Thyroid gland (tissue), 4 donors: ENCODE results near the gene VWF. TPM values are rescaled to one million over a fixed set of nuclear protein-coding genes. Genes with fewer than 3 reads are reported as not detected.

ENCODE experiments used
- DNase-seq, 2 donors: peaks; one replicate each; pipeline ENCODE4 v3.0.0-alpha.2; 2019
- H3K27ac ChIP-seq, 3 donors: fragments of 200-600 bp; sonication (generic); 1 replicate in 2 of 3; 2 replicates in 1 of 3; pipeline ENCODE4 v1.5.1; 2016 to 2019; ENCODE audit warnings: mild to moderate bottlenecking in 1 of 3, moderate library complexity in 1 of 3
- H3K27me3 ChIP-seq: fragments of 200-600 bp; sonication (generic); one replicate; pipeline ENCODE4 v1.5.1; 2019
- H3K36me3 ChIP-seq, 2 donors: fragments of 200-600 bp; sonication (generic); one replicate each; pipeline ENCODE4 v1.5.1; 2016 to 2019
- H3K4me1 ChIP-seq, 2 donors: fragments of 200-600 bp; sonication (generic); one replicate each; pipeline ENCODE4 v1.5.1; 2017 to 2019
- H3K4me3 ChIP-seq, 3 donors: fragments of 200-600 bp; sonication (generic); replicated peaks in 1 of 3; 1 replicate in 2 of 3; 2 replicates in 1 of 3; pipeline ENCODE4 v1.5.1; 2016; ENCODE audit warnings: mild to moderate bottlenecking in 1 of 3
- H3K9me3 ChIP-seq: fragments of 200-600 bp; sonication (generic); one replicate; pipeline ENCODE4 v1.5.1; 2017
- CTCF ChIP-seq, 6 experiments: fragments of 200-600 bp in 3 of 6; fragments of 450-650 bp in 3 of 6; sonication (generic) in 3 of 6; IDR thresholded peaks; one replicate each; pipeline ENCODE4 v1.5.1; 2016 to 2019; ENCODE audit warnings: antibody characterized with exemption in 6 of 6, mild to moderate bottlenecking in 2 of 6, inconsistent platforms in 1 of 6, moderate library complexity in 1 of 6
- POLR2A ChIP-seq, 2 donors: fragments of 450-650 bp; IDR thresholded peaks; one replicate each; pipeline ENCODE4 v1.6.1; 2017; ENCODE audit warnings: antibody characterized with exemption in 2 of 2, mild to moderate bottlenecking in 2 of 2, moderate library complexity in 1 of 2
- WGBS, 2 donors: methylation state at CpG; one replicate each; pipeline ENCODE4 v1.1.5; 2017; 5-methylcytosine and 5-hydroxymethylcytosine counted together
- intact Hi-C: fragments of 100-400 bp; cut with DNase I; formaldehyde crosslinking; loops from one replicate; pipeline ENCODE4 v1.15.1; 2023
- total RNA-seq, 4 donors: library from RNA; depleted of rRNA; stranded (reverse); fragments of >200 nt; gene quantifications; one replicate each; pipeline ENCODE4 v1.2.3, GENCODE V29; 2016

The VWF gene
- total RNA-seq, 4 donors from 2014 or later: 54.3 to 169 (median 98.5) TPM

GRCh38 chr12:5989621-5990020 lies 134.8 kb downstream of the VWF start:
- intact Hi-C loops: loop anchor here (5.0 kb wide), 1 partner anchor 48 kb away; no protein-coding TSS in a partner anchor
- Histone ChIP-seq H3K27me3 (no peaks in the 10 kb centered on the region), H3K27ac (no peak overlapping the region), H3K4me3 (no peak overlapping the region), H3K36me3 (no peaks in the 10 kb centered on the region), H3K9me3 (no peaks in the 10 kb centered on the region), H3K4me1 (no peaks in the 10 kb centered on the region)
- WGBS, 2 donors: 77 to 82% methylated on average over 3 of the region's 3 CpGs
- DNase-seq: no peak
- TF ChIP-seq POLR2A (IDR thresholded peaks at IDR 0.05): no peak
- no peak for TF ChIP-seq CTCF (IDR thresholded peaks at IDR 0.05)

DNA sequence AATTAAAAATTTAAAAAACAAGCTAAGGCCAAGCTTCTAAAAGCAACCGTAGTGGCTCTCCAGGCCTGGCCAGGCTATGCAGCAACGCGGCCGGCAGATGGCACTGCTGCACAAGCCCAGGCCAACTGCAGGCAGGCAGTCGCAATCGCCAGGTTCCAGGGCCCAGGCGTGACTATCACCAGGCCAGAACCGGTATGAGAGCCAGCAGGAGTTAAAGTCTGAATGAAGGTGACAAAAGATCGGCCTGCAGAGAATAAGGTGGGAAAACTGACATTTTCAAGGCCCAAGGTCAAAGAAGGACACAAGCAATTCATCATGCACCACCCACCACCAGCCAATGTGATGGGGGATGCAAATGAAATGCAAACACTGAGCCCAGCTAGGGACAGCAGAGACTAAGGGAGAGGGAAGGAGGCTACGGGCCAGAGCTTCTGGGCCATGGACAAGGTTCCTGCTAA lies 135.8 kb downstream of the VWF start:
- TF ChIP-seq CTCF (IDR thresholded peaks at IDR 0.05): peak; percentile 82 to 98 (median 92)
- TF ChIP-seq POLR2A (IDR thresholded peaks at IDR 0.05): no peak
- Histone ChIP-seq H3K4me1 (no peaks in the 10 kb centered on the region), H3K9me3 (no peaks in the 10 kb centered on the region), H3K36me3 (no peaks in the 10 kb centered on the region), H3K27me3 (no peaks in the 10 kb centered on the region), H3K4me3 (no peak overlapping the region), H3K27ac (no peak overlapping the region)
- 6% methylated on average over 10 of the region's 10 CpGs for WGBS, 2 donors
- peak; percentile 79 to 83 for DNase-seq
- intact Hi-C loops: loop anchor here (5.0 kb wide), 1 partner anchor 49 kb away; no protein-coding TSS in a partner anchor

- no peak for DNase-seq
- no peak overlapping the region for H3K4me3 ChIP-seq
- no peaks in the 10 kb centered on the region for H3K36me3 ChIP-seq
- no peaks in the 10 kb centered on the region for H3K27me3 ChIP-seq
- 66 to 70% methylated on average over 10 of the region's 10 CpGs for WGBS, 2 donors
- no peak for TF ChIP-seq POLR2A (IDR thresholded peaks at IDR 0.05)
- TF ChIP-seq CTCF (IDR thresholded peaks at IDR 0.05): no peak
- H3K9me3 ChIP-seq: no peaks in the 10 kb centered on the region
- H3K4me1 ChIP-seq: no peaks in the 10 kb centered on the region
- no peak overlapping the region for H3K27ac ChIP-seq
- intact Hi-C loops: loop anchor here (5.0 kb wide), 1 partner anchor 49 kb away; no protein-coding TSS in a partner anchor
Observed at GRCh38 chr12:5988088-5988487, 136.4 kb downstream of the VWF start.

- Histone ChIP-seq H3K4me3 (no peak overlapping the region), H3K36me3 (no peaks in the 10 kb centered on the region), H3K27me3 (no peaks in the 10 kb centered on the region), H3K9me3 (no peaks in the 10 kb centered on the region), H3K27ac (no peak overlapping the region), H3K4me1 (no peaks in the 10 kb centered on the region)
- WGBS, 2 donors: 88 to 91% methylated on average over 5 of the region's 5 CpGs
- intact Hi-C loops: loop anchor here (5.0 kb wide), 1 partner anchor 50 kb away; no protein-coding TSS in a partner anchor
- TF ChIP-seq POLR2A (IDR thresholded peaks at IDR 0.05): no peak
- TF ChIP-seq CTCF (IDR thresholded peaks at IDR 0.05): no peak
- no peak for DNase-seq
Observed at GRCh38 chr12:5987573-5987972, 136.9 kb downstream of the VWF start.

DNA sequence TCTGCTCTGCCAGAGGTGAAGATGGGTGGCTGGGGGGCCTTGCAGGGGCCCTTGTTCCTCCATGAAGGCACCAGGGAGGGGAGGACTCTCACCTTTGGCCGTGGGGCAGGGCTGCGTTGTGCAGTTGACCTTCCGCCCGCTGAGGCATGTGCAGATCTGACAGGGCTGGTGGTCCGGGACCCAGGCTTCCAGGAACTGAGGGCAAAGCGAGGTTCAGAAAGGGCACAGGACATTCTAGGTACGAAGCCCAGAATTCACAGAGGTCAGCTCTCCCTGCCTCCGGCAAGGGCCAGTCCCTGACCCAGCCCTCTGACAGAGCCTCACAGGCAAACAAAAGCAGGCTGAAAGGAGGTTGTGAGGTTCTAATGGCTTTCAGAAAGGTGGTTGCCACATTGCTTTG lies 139.0 kb downstream of the VWF start:
- no peak for TF ChIP-seq POLR2A (IDR thresholded peaks at IDR 0.05)
- no peak for TF ChIP-seq CTCF (IDR thresholded peaks at IDR 0.05)
- intact Hi-C loops: loop anchor here (5.0 kb wide), 1 partner anchor 52 kb away; no protein-coding TSS in a partner anchor

More for the DNA sequence above, 139.0 kb downstream of the VWF start:
- DNase-seq: no peak
- WGBS, 2 donors: 78 to 79% methylated on average over 6 to 8 of the region's 8 CpGs
- H3K4me3 ChIP-seq: no peak overlapping the region
- H3K4me1 ChIP-seq: no peaks in the 10 kb centered on the region
- H3K27me3 ChIP-seq: no peaks in the 10 kb centered on the region
- H3K36me3 ChIP-seq: no peaks in the 10 kb centered on the region
- no peak overlapping the region for H3K27ac ChIP-seq
- no peaks in the 10 kb centered on the region for H3K9me3 ChIP-seq
